Activated CD4-positive, alpha-beta T cell treated with anti-CD3 and anti-CD28 coated beads for 24 hours (primary cell): ENCODE results near the gene ERCC1.

Experiments
- DNase-seq, 2 donors: peaks; one replicate each; pipeline ENCODE4 v3.0.0-alpha.2; 2020; ENCODE audit warnings: low read depth in 2 of 2

ERCC1 gene

DNA sequence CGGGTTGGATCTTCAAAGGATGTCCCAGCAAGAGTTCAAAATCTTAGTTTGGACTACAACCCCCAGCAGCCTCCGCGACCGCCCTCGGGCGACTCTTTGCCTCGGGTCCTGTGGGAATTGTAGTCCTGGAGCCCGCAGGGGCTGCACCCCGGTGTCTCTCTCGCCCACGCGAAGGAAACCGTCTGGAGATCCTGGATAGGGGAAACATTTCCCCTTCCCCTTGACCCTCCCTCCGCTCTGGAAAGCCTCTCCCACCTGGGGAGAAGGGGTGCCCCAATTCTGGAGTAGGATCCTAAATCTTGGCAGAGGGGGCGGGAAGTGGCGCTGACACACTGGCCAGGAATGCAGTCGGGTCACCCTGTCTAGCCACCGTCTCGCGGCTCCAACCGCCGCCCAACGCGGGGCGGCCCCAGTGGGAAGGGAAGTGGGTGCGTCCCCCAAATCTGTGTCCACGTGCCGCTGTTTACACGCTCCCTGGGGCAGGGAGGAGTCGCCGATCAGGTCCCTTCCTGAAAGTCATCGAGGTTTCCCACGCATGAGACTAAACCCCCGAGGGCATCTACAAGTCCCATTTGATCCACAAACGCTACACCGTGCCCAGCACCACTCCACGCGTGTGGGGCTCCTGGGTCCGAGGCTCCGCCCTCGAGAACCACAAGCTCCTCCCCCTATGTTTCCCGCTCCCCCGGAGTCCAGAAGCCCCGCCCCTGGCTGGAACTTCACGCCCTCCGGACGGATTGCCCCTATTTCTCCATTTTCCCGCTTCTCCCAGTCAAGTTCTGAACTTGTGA lies 18.1 kb downstream of the ERCC1 start:
- peak; percentile 76 for DNase-seq

DNA sequence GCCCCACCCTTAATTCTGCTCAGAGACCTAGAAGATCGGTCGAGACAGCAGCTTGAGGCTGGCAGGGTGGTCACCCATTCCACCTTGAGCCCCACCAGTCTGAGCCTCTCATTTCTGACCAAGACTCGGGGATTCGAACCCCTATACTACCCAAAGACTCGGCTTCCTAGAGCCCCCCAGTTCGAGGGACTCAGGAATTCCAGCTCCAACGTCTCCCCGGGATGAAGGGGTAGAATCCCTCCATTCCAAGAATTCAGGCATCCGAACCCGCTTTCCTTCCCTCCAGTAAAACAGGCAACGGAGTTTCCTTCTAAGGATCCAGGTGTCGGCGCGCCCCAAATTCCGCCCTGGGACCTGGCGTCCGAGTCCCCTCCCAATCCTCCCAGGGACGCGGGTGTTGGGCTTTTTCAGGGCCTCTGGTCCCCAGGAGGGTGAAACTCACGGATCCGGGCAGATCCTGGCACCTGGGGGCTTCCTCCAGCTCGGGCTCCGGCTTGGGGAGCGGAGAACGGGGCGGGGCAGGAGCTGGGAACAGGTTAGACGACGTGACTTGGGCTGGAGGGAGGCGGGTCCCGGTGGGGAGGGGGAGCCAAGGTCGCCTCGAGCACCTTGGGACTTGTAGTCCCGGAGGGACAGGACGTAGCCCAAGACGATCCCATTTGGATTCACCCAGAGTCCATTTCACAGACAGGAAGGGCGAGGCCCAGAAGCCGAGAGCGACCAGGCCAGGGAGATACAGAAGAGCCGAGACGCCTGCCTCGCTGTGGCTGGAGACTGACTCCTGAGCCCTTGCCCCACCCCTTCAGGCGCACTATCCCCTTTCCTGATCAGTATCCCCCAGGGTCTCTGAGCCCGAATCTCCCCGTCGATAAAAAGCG lies 18.9 kb downstream of the ERCC1 start, which contains the start of gene PPP1R13L:
PPP1R13L (minus strand) TSS at position 513 of the 878 bp plus-strand sequence. CDS start 6,751 bp downstream, outside the sequence.
- peak; percentile 27 to 57 for DNase-seq

DNA sequence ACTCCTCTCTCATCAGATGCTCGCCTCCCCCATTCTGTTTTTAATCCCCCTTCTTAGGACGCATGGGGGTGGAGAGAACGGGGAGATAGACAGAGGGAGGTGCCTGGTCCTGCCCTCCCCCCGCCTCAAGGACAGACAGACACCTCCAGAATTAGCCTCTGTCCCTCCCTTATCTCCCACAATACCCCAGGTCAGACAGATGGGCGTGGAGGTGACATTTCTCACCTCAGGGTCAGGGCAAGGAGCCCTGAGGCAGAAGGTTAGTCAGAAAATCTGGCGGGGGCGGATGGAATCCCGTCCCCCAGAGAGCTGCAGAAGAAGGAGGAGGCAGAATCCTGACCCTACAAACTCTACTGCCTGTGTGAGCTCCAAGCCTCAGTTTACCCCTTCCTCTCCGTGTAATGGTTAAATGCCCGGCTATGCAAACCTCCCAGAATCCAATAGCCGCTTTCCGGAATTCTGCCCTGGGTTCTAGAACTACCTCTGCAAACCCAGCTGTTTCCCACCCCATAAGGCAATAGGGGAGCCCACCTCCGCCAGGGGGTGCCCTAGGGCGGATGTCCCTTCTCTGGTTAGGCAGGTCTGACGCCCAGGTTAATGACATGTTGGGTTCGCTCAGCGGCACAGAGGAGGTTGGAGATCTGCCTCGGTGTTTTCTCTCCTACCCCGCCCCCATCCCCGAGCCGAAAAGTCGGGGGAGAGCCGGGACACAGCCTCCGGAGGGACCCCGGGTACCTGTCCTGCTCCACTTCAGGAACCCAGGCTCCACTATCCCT lies 19.7 kb downstream of the ERCC1 start:
- peak; percentile 36 to 55 for DNase-seq

DNA sequence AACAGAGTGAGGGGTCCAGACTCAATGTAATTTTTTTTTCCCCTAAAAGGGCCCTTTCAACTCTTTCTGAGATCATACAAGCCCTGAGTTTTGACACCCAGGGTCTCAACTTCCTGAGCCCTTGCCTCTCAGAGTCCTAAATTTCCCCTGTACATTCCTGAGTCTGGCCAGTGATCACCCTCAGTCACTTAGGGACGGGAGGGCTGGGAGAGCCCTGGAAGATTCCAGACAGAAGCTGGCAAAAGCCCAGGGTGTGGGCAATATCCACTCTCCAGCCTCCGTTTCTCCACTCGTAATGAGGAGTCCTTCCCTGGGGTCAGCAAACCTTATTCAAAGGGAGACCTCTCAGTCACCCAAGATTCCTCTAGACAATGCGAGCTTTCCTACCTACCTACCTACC lies 20.4 kb downstream of the ERCC1 start:
- DNase-seq: no peak

DNA sequence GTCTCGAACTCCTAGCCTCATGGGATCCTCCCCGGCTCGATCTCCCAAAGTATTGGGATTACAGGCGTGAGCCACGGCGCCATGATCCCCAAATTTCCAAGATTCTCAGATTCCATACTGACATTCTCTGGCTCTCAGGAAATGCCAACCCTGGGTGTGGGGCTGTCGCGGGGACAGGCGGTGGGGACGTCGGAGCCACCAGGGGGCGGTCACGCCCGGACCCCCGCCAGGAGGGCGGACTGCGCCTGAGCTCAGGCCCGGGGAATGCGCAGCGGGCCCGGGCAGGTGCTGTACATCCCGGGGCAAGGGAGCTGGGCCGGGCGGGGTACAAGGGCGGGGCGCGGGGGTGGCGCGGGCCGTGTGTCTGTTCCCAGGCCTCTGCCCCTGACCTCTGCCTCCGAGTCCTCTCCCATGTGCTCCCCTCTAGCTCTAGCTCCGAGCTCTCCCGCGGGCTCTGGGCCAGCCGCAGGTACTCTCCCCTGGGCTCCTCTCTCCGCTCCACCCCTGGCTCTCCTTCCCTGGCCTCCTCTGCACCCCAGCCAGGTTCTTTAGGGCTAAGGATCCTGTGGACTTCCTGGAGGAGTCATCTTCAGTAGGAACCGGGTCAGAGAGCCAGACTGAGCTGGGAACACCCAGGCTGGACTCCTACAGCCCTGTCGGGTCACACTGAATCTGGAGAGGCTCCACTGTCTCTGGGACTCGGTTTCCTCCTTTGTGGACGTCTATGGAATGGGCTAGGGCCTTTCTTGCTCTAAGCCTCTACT lies 21.2 kb downstream of the ERCC1 start:
- no peak for DNase-seq

DNA sequence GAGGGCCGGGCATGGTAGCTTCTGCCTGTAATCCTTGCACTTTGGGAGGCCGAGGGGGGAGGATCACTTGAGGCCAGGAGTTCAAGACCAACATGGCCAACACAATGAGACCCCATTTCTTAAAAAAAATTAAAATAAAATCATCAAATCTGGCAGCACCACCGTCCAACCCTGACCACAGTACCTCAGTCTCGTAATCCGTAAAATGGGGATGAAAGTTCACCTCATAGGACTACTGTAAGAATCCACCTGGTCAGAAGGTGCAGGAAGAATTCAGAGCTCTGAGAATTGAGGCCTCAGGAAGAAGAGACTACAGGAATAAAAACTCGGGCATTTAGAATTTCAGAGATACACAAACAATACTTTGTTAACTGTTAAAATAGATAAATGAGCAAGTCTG lies 21.9 kb downstream of the ERCC1 start:
- DNase-seq: no peak

DNA sequence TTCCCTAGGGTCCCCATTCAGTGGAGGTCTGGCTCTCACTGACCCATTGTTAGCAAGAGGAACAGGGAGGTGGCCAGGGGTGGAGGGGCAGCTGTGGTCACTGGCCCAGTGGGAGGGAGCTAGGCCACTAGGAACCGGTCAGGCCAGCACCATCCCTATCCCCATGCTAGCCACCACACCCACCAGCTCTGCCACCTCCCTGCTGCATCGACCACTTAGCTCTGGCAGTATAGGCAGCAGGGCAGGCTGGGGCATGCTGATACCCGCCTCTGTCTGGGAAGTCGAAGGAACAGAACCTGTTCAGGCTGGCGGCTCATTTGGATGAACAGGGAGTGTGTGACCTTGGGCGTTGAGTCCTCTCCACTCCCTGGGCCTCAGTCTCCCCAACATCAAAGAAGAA lies 23.5 kb downstream of the ERCC1 start:
- DNase-seq: no peak

DNA sequence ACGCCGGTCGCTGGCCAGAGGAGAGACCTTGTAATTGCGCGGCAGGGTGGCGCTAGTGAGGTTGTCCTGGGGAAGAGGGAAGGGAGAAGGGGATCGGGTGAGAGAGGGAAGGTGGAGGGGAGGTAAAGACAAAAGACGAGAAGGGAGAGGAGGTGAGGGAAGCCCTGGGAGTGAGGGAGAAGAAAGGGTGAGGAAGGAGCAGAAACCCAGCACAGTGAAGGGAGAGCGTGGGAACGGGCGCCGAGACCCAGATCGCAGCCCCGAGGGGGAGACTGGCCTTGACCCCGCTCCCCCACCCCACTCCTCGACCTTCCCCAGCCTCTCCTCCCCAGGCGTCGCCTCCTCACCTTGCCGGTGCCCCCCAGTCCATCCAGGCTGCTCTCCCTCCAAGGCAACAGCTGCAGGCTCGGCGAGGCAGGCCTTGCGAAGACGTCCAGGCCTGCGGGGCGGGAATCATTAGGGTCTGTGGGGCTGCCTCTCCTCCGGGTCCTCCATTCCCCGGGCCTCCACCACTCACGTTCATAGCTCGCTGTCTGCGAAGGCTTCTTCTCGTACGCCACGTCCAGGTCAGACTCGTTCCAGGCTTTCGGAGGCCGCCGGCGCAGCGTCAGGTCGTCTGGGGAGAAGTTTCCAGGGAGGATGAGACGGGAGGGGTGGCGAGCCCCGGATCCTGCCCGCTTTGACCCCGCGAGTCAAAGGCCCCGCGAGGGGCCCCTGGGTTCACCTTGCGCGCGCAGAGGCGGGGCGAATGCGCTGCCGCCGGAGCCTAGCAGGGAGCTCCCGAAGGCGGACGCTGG lies 27.7 kb downstream of the ERCC1 start:
- DNase-seq: no peak

DNA sequence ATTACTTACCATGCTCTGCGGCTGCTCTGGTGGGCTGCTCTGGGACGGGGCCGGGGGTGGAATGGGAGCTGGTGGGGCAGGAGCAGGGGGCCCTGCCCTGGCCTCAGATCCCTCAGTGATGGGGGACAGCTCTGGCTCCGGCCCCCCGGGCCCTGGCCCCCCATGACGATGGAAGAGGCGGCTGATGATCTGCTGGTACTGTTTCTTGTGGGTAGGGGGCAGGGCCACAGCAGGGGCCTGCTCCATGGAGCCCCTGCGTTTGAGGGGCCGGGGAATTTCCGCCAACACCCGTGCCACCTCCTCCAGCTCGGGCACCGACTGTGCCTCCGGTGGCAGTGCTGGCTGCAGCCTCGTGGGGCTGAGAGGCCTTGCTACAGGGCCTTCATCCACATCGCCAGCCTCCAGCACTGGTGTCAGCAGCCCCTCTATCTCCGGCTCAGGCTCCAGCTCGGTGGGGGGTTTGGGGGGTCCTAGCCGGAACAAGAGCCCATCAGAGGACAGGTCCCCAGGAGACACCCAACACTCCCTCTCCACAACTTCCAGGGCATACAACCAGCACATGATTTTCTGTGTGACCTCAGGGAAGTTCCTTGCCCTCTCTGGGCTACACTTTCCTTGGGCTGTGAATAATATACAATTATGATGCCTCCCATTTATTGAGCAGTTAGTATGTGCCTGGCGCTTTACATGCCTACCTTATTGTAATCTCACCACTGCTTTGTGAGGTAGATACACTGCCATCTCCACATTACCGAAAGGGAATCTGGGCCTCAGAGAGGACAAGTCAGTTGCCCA lies 31.6 kb downstream of the ERCC1 start:
- no peak for DNase-seq

DNA sequence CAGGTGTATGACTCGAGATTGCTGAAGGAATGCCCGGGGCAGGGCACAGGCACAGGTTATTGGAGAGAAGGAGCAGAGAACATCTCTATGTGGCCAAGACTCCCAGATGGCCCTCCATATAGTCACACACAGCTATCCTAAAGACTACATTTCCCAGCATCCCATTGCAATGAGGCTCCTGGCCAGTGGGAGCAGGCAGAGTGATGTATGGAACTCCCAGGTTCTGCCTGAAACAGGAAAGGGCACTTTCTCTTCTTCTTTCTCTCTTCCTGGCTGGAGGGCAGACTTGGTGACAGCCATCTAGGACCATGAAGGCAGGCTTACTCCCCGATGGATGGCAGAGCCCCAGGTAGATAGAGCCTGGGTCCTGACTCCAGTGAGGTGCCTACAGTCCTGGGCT lies 32.4 kb downstream of the ERCC1 start:
- no peak for DNase-seq

DNA sequence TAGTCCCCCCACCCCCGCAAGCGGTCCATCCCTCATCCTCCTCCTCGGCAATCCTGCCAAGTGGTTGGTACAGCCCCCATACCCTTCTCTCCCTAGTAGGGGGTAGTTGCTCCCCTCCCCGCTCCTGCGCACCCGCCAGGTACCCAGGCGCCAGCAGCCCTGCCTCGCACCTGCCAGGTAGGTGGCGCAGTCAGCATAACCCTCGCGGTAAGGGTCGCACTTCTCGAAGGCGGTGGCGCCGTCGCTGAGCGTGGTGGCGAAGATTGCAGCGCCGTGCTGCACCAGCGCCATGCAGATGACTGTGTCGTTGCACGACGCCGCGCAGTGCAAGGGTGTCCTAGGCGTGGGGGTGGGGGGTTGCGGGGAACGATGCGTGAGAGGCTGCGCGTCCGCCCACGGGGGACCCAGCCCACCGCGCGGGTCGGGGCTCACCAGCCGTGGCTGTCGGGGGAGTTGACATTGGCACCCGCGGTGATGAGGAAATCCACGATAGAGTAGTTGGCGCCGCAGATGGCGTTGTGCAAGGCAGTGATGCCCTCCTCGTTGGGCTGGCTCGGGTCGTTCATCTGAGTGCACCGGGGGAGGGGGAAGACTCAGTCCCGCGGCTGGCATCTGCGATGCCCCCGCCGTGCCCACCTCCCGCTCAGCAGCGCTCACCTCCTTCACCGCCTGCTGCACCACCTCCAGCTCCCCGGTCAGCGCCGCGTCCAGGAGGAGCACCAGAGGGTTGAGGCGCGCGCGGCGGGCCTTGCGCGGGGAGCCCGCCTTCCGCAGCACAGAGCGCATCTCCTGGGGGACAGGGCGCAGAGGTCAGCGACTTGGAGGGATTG lies 38.1 kb downstream of the ERCC1 start:
- DNase-seq: no peak

DNA sequence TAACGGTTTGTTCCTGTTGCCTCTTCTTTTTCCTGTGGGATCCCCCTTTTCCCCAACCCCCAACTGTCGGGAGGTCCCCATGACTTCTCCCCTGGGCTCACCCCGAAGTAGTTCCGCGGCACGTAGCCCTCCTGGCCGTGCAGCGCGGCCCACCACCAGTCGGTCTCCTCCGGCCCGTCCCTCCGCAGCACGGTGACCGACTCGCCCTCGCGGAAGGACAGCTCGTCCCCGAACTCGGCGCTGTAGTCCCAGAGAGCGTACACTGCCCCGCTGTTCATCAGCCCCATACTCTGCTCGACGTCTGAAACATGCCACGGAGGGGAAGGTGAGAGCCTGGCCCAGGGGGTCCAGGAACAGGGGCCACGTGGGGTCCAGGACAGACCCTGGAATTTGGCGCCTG lies 41.3 kb downstream of the ERCC1 start:
- no peak for DNase-seq

DNA sequence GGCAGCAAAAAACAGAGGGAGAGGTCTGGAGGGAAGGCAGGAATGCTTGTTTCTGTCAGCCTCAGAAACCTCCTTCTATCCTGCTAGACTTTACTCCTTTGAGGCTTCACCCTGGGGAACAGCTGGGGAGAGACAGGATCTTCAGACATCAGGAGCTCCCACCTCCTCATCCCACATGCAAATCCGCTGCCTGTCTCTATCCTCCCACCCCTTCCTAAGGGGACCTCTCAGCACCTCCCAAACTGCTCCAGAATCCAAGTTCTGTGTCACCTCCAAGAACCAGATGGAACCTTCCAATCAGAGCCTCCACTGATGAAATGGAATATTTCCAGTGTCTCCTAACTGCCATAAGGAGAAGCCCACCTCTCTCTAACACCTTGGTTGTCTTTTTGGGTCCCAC lies 43.6 kb downstream of the ERCC1 start:
- no peak for DNase-seq

DNA sequence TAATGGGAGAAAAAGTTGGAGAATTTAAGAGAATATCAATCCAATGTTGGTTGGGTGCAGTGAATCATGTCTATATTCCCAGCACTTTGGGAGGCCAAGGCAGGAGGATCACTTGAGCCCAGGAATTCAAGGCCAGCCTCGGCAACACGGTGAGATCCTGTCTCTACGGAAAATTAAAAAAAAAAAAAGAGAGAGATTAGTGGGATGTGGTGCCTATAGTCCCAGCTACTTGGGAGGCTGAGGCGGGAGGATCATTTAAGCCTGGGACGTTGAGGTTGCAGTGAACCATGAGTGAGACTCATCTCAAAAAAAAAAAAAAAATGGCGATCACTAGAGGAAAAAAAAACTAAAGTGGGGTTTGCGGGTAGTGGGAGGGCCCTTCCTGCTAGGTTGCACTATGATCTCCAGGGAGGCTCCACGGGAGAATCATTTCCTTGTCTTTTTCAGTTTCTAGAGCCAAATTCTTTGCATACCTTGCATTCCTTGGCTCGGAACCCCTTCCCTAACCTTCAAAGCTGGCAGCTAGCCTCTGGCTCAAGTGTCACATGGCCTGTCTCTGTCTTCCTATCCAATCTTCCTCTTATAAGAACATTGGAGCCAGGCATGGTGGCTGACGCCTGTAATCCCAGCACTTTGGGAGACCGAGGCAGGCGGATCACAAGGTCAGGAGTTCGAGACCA lies 47.5 kb downstream of the ERCC1 start:
- DNase-seq: no peak

DNA sequence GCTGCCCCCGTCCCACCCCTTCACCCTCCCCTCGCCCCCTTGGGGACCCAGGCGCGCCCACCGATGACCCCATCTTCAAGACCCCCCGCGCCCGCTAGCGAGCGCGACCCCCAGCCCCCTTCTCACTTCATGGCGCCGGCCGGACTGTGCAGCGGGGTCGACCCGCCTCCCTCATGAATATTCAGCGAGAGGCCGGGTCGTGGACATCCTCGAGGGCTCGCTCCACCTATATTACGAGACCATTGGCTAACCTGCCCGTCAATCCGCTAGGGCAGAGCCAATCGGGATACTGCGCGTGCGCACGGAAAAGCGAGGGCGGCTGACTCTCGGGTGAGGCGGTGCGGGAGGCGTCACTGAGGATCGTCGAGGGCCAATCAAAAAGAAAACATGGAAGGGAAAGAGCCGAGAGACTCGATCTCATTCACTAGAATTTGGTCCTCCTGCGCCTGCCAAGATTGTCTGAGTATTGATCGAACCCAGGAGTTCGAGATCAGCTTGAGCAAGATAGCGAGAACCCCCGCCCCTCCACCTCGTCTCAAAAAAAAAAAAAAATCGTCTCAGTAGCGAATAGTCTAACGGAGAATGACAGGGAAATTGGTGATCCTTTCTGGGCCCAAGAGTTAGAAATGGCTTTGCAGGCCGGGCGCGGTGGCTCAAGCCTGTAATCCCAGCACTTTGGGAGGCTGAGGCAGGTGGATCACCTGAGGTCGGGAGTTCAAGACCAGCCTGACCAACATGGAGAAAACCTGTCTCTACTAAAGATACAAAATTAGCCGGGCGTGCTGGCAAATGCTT lies 53.1 kb downstream of the ERCC1 start, which contains the start of gene ERCC2:
ERCC2 (minus strand) TSS at position 164 of the 795 bp plus-strand sequence; CDS start at position 131, 33 bp downstream.
- peak; percentile 99 to 100 for DNase-seq

DNA sequence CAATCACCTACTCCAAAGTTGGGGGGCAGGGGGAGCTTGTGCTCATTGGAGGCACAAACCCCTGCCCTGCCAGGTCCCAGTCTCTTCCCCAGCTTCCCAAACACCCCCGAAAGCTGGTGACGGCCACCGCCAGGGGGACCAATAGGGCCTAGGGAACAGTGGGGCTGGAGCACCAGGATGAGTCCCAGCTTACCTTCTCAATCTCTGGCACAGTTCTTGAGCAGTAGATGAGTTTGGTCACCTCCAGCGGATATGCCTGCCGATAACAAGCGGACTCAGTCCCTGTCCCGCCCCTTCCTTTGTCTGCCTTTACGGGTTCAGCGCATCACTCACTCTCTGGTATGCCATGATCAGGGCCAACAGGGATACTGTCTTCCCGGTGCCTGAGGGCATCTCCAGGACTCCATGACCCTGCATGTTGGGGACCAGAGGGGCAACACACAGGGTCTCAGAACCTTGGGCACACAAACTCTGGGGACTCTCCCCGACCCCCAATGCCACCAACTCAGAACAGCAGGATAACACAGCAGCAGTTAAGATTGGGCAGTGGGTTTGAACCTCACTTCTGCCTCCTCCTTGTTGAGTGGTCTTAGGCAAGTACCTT lies 54.9 kb downstream of the ERCC1 start:
- no peak for DNase-seq

DNA sequence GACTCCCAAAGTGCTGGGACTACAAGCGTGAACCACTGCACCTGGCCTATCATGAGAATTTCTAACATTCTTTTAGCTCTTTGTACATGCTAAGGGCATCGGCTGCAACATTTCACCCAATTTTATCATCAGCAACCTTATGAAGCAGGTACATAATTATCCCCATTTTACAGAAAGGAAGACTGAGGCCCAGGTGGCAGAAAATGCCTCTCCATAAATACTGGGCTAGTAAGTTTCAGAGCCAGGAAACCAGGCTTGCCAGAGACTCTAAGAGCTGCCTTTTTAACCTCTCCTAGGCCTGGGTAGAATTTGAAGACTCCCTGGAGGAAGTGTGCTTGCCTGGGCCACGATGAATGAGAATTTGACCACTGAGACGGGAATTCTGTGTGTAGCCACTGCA lies 55.6 kb downstream of the ERCC1 start:
- no peak for DNase-seq
